Parathyroid adenoma (tissue), 2 donors: ENCODE results near the gene ENDOG.

ENCODE experiments used
- H2AFZ ChIP-seq: fragments of 300-600 bp; sonication (generic); one replicate; pipeline ENCODE4 v1.7.0; 2017; ENCODE audit warnings: antibody characterized with exemption, mild to moderate bottlenecking
- H3K27ac ChIP-seq: fragments of 300-600 bp; sonication (generic); one replicate; pipeline ENCODE4 v1.7.0; 2017
- H3K27me3 ChIP-seq: fragments of 300-600 bp; sonication (generic); one replicate; pipeline ENCODE4 v1.7.0; 2017; ENCODE audit warnings: low read length; ENCODE audit not compliant: control insufficient read depth, insufficient read depth
- H3K36me3 ChIP-seq: fragments of 300-600 bp; sonication (generic); one replicate; pipeline ENCODE4 v1.7.0; 2017; ENCODE audit warnings: low read length; ENCODE audit not compliant: control insufficient read depth, insufficient read depth
- H3K4me1 ChIP-seq: fragments of 300-600 bp; sonication (generic); one replicate; pipeline ENCODE4 v1.7.0; 2017; ENCODE audit warnings: control low read depth
- H3K4me2 ChIP-seq: fragments of 300-600 bp; sonication (generic); one replicate; pipeline ENCODE4 v1.7.0; 2017; ENCODE audit warnings: low read length
- H3K4me3 ChIP-seq: fragments of 300-600 bp; sonication (generic); one replicate; pipeline ENCODE4 v1.7.0; 2017; ENCODE audit warnings: low read depth, low read length
- H3K79me2 ChIP-seq: fragments of 300-600 bp; sonication (generic); one replicate; pipeline ENCODE4 v1.7.0; 2017; ENCODE audit warnings: control low read depth
- H3K9ac ChIP-seq: fragments of 300-600 bp; sonication (generic); one replicate; pipeline ENCODE4 v1.7.0; 2017; ENCODE audit warnings: mild to moderate bottlenecking
- H3K9me3 ChIP-seq: fragments of 300-600 bp; sonication (generic); one replicate; pipeline ENCODE4 v1.7.0; 2017; ENCODE audit warnings: low read length; ENCODE audit not compliant: control insufficient read depth
- TF ChIP-seq, protein P1 (sequence below): fragments of 300-600 bp; sonication (generic); IDR thresholded peaks from one replicate; pipeline ENCODE4 v1.7.0; 2017; ENCODE audit warnings: antibody characterized with exemption, mild to moderate bottlenecking
- donor health status: primary hyperparathyroidism.

The ENDOG gene

DNA sequence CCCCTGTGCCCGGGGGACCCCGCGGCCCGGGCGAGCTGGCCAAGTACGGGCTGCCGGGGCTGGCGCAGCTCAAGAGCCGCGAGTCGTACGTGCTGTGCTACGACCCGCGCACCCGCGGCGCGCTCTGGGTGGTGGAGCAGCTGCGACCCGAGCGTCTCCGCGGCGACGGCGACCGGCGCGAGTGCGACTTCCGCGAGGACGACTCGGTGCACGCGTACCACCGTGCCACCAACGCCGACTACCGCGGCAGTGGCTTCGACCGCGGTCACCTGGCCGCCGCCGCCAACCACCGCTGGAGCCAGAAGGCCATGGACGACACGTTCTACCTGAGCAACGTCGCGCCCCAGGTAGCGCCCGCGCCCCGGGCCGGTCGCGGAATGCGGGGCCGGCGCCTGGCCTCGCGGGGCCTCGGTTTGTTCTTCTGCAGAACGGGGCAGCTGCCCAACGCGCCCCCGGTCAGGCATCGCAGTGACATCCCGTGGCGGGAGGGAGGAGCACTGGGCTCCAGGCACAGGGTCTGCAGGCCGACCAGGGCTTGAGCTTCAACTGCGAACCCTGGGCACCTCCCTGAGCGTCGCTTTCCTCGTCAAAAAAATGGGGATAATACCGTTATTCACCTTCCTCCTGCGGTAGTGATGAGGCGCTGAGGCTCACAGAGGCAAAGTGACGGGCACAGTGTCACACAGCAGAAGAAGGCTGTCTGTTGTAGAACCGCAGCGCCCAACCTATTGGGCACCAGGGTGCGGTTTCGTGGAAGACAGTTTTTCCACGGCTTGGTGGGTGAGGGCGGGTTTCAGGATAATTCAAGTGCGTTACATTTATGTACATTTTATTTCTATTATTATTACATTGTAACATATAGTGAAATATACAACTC, 777 bp downstream of the ENDOG start:
- peak overlapping the region; percentile 95 for H3K4me2 ChIP-seq
- TF ChIP-seq, protein P1, sequence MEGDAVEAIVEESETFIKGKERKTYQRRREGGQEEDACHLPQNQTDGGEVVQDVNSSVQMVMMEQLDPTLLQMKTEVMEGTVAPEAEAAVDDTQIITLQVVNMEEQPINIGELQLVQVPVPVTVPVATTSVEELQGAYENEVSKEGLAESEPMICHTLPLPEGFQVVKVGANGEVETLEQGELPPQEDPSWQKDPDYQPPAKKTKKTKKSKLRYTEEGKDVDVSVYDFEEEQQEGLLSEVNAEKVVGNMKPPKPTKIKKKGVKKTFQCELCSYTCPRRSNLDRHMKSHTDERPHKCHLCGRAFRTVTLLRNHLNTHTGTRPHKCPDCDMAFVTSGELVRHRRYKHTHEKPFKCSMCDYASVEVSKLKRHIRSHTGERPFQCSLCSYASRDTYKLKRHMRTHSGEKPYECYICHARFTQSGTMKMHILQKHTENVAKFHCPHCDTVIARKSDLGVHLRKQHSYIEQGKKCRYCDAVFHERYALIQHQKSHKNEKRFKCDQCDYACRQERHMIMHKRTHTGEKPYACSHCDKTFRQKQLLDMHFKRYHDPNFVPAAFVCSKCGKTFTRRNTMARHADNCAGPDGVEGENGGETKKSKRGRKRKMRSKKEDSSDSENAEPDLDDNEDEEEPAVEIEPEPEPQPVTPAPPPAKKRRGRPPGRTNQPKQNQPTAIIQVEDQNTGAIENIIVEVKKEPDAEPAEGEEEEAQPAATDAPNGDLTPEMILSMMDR: no peak
- peak overlapping the region; percentile 66 for H3K4me3 ChIP-seq
- H2AFZ ChIP-seq: peak overlapping the region; percentile 62
- H3K9me3 ChIP-seq: no peaks in the 10 kb centered on the region
- H3K79me2 ChIP-seq: no peaks in the 10 kb centered on the region
- no peak overlapping the region for H3K27ac ChIP-seq
- H3K9ac ChIP-seq: no peak overlapping the region
- no peaks in the 10 kb centered on the region for H3K36me3 ChIP-seq
- H3K27me3 ChIP-seq: no peaks in the 10 kb centered on the region
- no peaks in the 10 kb centered on the region for H3K4me1 ChIP-seq

DNA sequence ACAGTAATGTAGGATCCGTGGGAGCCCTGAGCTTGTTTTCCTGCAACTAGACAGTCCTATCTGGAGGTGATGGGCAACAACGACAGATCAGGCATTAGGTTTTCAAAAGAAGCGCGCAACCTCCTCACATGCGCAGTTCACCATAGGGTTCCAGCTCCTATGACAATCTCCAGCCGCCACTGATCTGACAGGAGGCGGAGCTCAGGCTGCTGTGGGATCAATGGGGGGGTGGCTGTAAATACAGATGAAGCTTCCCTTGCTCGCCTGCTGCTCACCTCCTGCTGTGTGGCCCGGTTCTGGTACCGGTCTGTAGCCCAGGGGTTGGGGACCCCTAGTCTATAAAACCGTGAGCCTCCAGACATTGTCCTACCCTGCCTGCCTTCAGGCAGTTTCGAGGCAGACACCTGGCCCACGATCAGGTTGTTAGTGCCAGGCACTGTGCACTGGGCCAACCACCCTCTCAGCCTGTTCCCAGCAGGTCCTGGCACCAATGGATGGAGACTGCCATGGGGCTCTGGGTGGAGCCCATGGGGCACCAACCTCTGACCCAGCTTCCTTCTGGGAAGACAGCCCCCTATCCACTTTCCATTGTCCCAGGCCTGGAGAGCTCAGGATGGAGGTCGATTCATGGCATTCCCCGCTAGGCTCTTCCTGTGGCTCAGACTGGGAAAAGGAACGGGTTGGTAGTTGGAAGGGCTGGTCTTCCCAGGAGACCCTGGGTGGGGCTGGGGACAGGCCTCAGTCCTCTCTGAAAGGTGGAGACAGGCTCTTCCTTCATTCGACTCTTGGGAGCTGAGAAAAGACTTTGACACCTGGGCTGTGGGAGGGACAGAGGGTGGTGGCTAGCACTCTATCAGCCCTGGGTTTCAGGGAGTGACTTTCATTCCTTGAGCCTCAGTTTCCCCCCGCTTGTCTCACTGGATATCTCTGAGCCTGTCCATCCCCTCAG, 1.7 kb downstream of the ENDOG start:
- no peaks in the 10 kb centered on the region for H3K36me3 ChIP-seq
- H3K4me1 ChIP-seq: no peaks in the 10 kb centered on the region
- H3K9me3 ChIP-seq: no peaks in the 10 kb centered on the region
- peak overlapping the region; percentile 66 for H3K4me3 ChIP-seq
- no peak overlapping the region for H3K4me2 ChIP-seq
- H3K27me3 ChIP-seq: no peaks in the 10 kb centered on the region
- no peak overlapping the region for H2AFZ ChIP-seq
- H3K79me2 ChIP-seq: no peaks in the 10 kb centered on the region
- no peak overlapping the region for H3K27ac ChIP-seq
- TF ChIP-seq, protein P1: no peak
- H3K9ac ChIP-seq: no peak overlapping the region

DNA sequence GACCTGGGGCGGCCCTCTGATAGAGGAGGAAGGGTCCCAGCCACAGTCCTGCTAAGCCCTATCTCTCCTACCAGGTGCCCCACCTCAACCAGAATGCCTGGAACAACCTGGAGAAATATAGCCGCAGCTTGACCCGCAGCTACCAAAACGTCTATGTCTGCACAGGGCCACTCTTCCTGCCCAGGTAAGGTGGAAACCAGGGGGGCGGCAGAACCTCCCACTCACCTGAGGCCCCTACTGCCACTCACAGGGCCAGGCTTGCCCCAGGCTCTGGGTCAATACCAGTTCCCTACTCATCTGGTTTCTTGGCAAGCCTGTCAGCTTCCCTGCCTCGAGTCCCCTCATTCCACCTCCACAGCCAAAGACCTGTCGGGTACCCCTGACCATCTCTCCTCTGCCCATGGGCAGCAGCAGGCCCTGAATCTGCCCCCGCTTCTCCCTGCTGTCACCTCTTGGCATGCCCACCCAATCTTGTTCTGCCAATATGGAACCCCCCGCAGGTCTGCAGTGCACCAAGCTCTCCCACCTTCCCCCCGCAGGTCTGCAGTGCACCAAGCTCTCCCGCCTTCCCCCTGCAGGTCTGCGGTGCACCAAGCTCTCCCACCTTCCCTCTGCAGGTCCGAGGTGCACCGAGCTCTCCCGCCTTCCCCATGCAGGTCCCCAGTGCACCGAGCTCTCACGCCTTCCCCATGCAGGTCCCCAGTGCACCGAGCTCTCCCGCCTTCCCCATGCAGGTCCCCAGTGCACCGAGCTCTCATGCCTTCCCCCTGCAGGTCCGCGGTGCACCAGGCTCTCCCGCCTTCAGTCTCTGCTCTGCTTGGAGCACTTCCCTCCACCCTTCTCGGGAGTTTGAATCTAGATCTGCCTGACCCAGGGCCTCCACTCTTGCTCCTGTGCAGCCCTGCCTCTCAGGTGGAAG, 2.6 kb downstream of the ENDOG start:
- TF ChIP-seq, protein P1: no peak
- no peak overlapping the region for H3K4me3 ChIP-seq
- no peak overlapping the region for H3K4me2 ChIP-seq
- no peaks in the 10 kb centered on the region for H3K27me3 ChIP-seq
- H3K27ac ChIP-seq: no peak overlapping the region
- no peaks in the 10 kb centered on the region for H3K9me3 ChIP-seq
- no peak overlapping the region for H2AFZ ChIP-seq
- no peaks in the 10 kb centered on the region for H3K4me1 ChIP-seq
- no peaks in the 10 kb centered on the region for H3K79me2 ChIP-seq
- H3K9ac ChIP-seq: no peak overlapping the region
- H3K36me3 ChIP-seq: no peaks in the 10 kb centered on the region

DNA sequence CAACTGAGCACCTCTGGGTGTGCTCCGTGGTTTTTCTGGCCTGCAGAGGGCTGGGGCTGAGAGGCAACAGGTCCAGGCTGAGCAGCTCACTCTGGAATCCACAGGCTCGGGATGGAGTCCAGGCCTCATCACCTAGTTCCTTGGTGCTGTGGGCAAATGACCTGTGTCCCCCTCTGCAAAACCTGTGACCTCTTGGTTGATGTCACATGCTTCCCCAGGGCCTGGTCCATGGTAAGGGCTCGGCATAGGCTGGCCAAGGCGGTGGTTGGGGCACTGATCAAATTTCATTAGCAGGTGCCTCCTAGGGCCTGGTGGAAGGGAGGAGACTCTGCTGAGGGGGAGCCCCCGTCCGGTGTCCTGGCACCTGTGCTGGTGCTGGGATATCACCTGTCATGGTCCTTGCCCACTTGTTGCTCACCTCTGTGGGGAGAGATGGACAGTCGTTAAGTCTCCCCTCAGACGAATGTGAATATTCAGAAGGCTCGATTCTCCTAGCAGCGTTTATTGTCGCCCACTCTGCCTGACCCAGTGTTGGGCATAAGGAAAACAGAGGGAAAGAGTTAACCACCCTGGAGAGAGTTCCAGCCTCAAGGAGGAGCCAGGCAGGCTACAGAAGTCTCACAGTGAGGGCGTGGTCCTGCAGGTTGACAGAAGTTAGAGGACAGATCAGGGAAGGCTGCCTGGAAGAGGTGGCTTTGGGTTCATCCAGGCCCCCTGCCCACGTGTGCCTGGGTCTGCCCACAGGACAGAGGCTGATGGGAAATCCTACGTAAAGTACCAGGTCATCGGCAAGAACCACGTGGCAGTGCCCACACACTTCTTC, 3.5 kb downstream of the ENDOG start:
- Histone ChIP-seq H3K36me3 (no peaks in the 10 kb centered on the region), H3K27me3 (no peaks in the 10 kb centered on the region), H3K4me3 (no peak overlapping the region), H3K27ac (no peak overlapping the region), H3K4me2 (no peak overlapping the region), H3K79me2 (no peaks in the 10 kb centered on the region), H3K4me1 (no peaks in the 10 kb centered on the region), H2AFZ (no peak overlapping the region), H3K9me3 (no peaks in the 10 kb centered on the region), H3K9ac (no peak overlapping the region)
- TF ChIP-seq, protein P1: no peak
